Stimulated activated CD8-positive, alpha-beta memory T cell treated with anti-CD3 and anti-CD28 coated beads, Interleukin-4, amount 100 ng/mL, for 1 hour (primary cell): ENCODE measurements around the gene CISD3.

Experiments
- DNase-seq, 2 donors: peaks; one replicate each; pipeline ENCODE4 v3.0.0-alpha.2; 2020; ENCODE audit warnings: low read depth in 2 of 2, low spot score in 1 of 2

CISD3 gene

GRCh38 chr17:38742411-38743308 is 12.5 kb downstream of the CISD3 start:
- no peak for DNase-seq

- no peak for DNase-seq
These were observed 13.5 kb downstream of the CISD3 start for GRCh38 chr17:38743556-38744171.

GRCh38 chr17:38745545-38745944 is 15.4 kb downstream of the CISD3 start:
- DNase-seq, result no peak

GRCh38 chr17:38746004-38746848 is 16.1 kb downstream of the CISD3 start:
- no peak for DNase-seq

GRCh38 chr17:38746849-38747462 is 16.8 kb downstream of the CISD3 start:
- no peak for DNase-seq

- DNase-seq, result no peak
These were observed 17.5 kb downstream of the CISD3 start for GRCh38 chr17:38747463-38748148.

- no peak for DNase-seq
These were observed 18.2 kb downstream of the CISD3 start, which contains the start of gene PCGF2 for GRCh38 chr17:38748149-38748891. Gene PCGF2 (minus strand): TSS chr17:38748336. CDS start chr17:38740402, 7,934 bp downstream.

GRCh38 chr17:38748892-38749222 is 18.7 kb downstream of the CISD3 start:
- no peak for DNase-seq

GRCh38 chr17:38749223-38750043 is 19.3 kb downstream of the CISD3 start:
- DNase-seq, result no peak

- DNase-seq, result no peak
These were observed 19.8 kb downstream of the CISD3 start for GRCh38 chr17:38750044-38750311.

GRCh38 chr17:38750312-38751121 is 20.4 kb downstream of the CISD3 start:
- DNase-seq, result no peak

- no peak for DNase-seq
These were observed 21.1 kb downstream of the CISD3 start for GRCh38 chr17:38751144-38751807.

GRCh38 chr17:38751808-38752307 is 21.7 kb downstream of the CISD3 start:
- peak; percentile 72 to 74 for DNase-seq

GRCh38 chr17:38752308-38753070 is 22.3 kb downstream of the CISD3 start, which contains the start of gene PSMB3:
Gene PSMB3 (plus strand): TSS chr17:38752741. CDS start chr17:38752827, 86 bp downstream.
- peak; percentile 80 to 89 for DNase-seq

GRCh38 chr17:38753071-38753506 is 22.9 kb downstream of the CISD3 start:
- no peak for DNase-seq

GRCh38 chr17:38761612-38762011 is 31.5 kb downstream of the CISD3 start:
- DNase-seq, result no peak

GRCh38 chr17:38762231-38762630 is 32.1 kb downstream of the CISD3 start:
- DNase-seq, result no peak
